ENCODE results near the gene DAND5. TPM values are rescaled to one million over a fixed set of nuclear protein-coding genes. Genes with fewer than 3 reads are reported as not detected.

Gene DAND5, protein sequence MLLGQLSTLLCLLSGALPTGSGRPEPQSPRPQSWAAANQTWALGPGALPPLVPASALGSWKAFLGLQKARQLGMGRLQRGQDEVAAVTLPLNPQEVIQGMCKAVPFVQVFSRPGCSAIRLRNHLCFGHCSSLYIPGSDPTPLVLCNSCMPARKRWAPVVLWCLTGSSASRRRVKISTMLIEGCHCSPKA
- total RNA-seq: 9.1 TPM
- long read RNA-seq, transcript DAND5-201 (2 exons, 1,877 nt): major isoform, 17 of 18 reads
- long read RNA-seq, partial matches to known transcripts: 1 of 18 reads
- long read RNA-seq, other reads (novel, unspliced or antisense): 0 of 18 reads

DNA sequence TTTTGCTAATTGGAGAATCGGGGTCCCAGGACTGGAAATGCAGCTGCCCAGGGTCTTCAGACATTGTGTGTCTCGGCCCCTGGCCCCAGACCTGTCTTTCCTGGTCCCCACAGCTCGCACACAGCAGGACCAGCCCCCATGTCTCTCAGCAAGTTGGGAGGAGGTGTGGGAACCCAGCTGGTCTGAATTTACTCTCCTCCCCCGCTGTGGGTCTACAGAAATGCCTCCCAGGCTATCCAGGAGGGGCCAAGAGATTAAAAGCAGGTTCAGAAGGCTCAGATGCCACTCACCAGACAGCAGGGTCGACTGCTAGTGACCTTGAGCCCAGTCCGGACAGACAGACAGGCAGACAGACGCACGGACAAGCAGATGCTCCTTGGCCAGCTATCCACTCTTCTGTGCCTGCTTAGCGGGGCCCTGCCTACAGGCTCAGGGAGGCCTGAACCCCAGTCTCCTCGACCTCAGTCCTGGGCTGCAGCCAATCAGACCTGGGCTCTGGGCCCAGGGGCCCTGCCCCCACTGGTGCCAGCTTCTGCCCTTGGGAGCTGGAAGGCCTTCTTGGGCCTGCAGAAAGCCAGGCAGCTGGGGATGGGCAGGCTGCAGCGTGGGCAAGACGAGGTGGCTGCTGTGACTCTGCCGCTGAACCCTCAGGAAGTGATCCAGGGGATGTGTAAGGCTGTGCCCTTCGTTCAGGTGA is at the start of gene DAND5:
DAND5 (plus strand) TSS at position 285 of the 697 bp plus-strand sequence; CDS start at position 370, 85 bp downstream.
- ATAC-seq (ENCODE audit: poor library complexity): peak; percentile 61
- DNase-seq: peak; percentile 69

DNA sequence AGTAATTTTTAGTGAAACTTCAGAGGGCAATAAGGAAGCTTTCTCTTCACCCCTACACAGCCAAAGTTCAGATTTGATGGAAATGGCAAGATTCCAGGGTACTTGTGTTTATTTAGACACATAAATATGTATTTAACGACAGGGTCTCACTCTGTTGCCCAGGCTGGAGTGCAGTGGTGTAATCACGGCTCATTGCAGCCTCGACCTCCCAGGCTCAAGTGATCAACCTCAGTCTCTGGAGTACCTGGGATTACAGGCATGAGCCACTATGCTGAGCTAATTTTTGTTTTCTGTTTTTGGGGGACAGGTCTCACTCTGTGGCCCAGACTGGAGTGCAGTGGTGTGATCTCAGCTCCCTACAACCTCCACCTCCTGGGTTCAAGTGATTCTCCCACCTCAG is 48.3 kb upstream of the DAND5 start:
- no peak for DNase-seq
- ATAC-seq (ENCODE audit: poor library complexity): no peak
- intact Hi-C loops (cut with DNase I): no loop called here

More for the DNA sequence above, at the start of gene DAND5:
- intact Hi-C loops (cut with DNase I): no loop called here

GRCh38 chr19:12922959-12923358 is 46.4 kb upstream of the DAND5 start:
- no peak for ATAC-seq (ENCODE audit: poor library complexity)
- intact Hi-C loops (cut with DNase I): no loop called here
- DNase-seq: no peak

- intact Hi-C loops (cut with DNase I): no loop called here
- ATAC-seq (ENCODE audit: poor library complexity) (no peak), DNase-seq (no peak)
Observed at GRCh38 chr19:12924621-12925310, 44.6 kb upstream of the DAND5 start.

DNA sequence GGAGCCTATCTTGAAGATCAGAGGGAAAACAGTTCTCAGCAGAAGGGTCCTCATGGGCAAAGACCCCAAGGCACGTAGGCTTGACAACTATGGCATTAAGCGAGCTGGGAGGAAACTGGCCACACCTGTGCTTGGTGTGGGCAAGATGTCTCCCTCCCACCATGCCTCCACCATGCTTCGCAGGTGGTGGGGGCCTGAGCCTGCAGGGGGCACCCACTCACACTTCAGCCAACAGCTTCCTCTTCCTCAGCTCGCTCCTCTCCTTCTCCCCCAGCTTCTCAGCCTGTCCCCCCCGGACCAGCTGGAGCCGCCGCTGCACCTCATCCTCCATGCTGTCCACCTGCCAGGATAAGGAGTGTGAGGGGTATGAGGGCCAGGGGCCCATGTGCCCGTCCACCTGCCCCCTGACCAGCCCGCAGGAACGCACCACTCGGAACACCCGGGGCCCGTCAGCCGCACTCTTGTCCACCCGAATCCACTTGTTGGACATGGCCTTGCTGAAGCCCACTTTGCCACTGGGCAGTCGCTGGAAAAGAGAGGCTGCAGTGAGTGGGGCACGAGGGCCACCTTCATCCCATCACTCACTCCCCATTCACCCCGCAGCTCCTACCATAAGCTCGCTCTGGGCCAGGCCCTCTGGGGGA is 39.3 kb upstream of the DAND5 start:
- intact Hi-C loops (cut with DNase I): no loop called here
- DNase-seq: no peak
- no peak for ATAC-seq (ENCODE audit: poor library complexity)

DNA sequence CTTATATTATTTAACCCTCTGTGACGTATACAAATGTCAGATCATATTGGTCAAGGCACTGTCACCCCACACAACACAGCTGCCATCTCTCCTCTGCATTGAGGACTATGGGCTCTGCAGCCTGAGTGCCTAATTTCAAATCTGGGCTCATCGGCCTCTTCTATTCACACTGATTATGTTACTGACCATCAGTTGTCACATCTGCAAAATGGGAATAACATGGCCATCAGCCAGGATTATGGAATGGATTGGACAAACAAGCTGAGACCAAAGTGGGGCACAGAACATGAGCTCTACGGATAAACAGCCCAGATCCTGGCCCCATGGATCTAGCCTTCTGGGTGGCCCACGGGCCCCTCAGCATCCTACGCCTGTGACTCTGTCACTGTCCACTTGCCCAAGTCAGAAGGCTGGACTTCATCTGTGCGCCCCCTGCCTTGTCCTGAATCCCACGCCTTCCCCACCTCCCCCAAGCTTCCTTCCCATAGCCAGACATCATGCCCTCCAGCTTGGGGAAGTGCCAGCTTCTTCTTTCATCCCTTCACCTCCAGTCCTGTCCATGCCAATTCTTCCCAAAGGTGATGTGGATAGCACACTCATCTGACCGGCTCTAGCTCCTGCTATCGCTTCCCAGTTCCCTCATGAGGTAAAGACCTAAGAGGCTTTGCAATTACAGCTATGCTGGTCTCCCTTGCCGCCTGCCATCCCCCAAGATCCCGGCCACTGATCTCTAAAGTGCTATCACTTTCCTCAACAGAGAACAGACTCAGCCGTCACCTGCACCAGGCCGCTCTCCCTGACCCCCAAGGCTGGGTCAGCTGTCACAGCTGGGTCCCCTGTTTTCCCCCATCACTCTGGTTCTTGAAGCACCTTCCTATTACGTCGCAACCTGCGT is 36.7 kb upstream of the DAND5 start:
- DNase-seq (no peak), ATAC-seq (ENCODE audit: poor library complexity) (no peak)
- intact Hi-C loops (cut with DNase I): no loop called here

GRCh38 chr19:12933287-12934072 is 35.9 kb upstream of the DAND5 start, which contains the start of gene FARSA:
FARSA (minus strand) TSS chr19:12933711; CDS start chr19:12933696, 15 bp downstream.
- DNase-seq (peak; percentile 94), ATAC-seq (ENCODE audit: poor library complexity) (peak; percentile 85)
- intact Hi-C loops (cut with DNase I): no loop called here

GRCh38 chr19:12935071-12935470 is 34.3 kb upstream of the DAND5 start:
- ATAC-seq (ENCODE audit: poor library complexity) (no peak), DNase-seq (no peak)
- intact Hi-C loops (cut with DNase I): no loop called here

GRCh38 chr19:12936582-12936981 is 32.8 kb upstream of the DAND5 start:
- DNase-seq: no peak
- no peak for ATAC-seq (ENCODE audit: poor library complexity)
- intact Hi-C loops (cut with DNase I): no loop called here

DNA sequence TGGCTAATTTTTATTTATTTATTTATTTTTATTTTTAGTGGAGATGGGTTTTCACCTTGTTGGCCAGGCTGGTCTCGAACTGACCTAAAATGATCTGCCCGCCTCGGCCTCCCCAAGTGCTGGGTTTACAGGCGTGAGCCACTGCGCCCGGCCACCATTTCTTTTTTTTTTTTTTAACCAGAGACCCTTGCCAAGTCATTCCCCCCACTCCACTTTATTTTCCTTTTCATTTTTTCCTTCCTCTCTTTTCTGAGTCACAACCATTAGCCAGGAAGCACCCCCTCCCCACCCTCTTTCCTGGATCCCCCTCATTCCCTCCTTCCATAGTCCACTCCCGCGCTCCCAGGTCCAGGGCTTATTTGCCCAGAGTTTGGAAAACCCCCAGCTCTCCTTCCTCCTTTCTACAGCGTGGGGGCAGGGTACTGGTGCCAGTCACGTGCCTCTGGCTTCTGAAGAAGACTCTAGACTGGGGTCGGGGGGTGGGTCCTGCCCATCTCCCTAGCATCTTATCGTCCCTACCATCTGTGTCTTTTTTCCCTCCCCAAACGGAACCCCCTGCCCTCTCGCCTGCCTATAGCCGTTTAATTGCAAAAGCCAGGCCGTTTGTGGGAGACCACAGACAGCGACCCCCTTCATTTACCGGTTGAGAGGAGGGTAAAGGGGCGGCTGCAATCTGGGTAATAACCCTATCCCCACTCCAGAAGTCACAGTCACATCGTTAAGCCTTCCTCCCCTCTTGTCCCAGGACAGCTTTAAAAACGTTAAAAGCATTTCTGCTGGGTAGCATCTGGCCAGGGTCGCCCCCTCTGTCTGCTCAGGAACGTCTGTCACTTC is 32.1 kb upstream of the DAND5 start:
- no peak for ATAC-seq (ENCODE audit: poor library complexity)

DNA sequence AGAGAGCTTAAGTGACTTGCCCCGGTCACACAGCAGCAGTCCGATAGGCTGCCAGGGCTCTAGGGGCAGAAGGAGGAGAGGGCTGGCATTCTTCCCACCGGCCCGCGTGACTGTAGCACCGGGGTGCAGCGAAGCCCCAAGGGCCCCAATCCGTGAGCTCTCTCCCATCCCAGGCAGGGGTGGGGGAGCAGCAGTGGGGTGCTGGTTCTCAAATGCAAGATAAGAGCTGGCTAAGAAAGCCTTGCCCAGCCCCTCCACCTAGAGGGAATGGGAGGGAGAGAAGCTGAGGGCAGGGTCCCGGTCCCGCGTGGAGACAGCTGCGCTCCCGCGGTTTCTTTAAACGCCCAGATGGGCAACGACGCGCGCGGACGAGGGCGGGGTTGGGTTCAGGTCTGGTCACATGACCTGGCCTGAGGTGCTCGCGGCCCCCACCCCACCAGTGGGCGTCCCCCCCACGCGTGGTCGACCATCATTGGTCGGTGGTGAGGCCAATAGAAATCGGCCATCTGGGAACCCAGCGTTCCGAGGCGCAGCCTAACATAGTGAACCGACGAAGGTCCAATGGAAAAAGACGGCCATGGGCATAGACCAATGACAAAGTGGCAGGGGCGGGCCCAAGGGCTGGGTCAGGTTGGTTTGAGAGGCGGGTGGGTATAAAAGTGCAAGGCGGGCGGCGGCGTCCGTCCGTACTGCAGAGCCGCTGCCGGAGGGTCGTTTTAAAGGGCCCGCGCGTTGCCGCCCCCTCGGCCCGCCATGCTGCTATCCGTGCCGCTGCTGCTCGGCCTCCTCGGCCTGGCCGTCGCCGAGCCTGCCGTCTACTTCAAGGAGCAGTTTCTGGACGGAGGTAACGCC is 31.2 kb upstream of the DAND5 start, which contains the start of gene CALR:
CALR (plus strand) TSS at position 683 of the 852 bp plus-strand sequence; CDS start at position 754, 71 bp downstream.
- DNase-seq: peak; percentile 100
- ATAC-seq (ENCODE audit: poor library complexity): peak; percentile 91
- intact Hi-C loops (cut with DNase I): no loop called here

More for the DNA sequence above, 32.1 kb upstream of the DAND5 start:
- intact Hi-C loops (cut with DNase I): no loop called here
- no peak for DNase-seq

DNA sequence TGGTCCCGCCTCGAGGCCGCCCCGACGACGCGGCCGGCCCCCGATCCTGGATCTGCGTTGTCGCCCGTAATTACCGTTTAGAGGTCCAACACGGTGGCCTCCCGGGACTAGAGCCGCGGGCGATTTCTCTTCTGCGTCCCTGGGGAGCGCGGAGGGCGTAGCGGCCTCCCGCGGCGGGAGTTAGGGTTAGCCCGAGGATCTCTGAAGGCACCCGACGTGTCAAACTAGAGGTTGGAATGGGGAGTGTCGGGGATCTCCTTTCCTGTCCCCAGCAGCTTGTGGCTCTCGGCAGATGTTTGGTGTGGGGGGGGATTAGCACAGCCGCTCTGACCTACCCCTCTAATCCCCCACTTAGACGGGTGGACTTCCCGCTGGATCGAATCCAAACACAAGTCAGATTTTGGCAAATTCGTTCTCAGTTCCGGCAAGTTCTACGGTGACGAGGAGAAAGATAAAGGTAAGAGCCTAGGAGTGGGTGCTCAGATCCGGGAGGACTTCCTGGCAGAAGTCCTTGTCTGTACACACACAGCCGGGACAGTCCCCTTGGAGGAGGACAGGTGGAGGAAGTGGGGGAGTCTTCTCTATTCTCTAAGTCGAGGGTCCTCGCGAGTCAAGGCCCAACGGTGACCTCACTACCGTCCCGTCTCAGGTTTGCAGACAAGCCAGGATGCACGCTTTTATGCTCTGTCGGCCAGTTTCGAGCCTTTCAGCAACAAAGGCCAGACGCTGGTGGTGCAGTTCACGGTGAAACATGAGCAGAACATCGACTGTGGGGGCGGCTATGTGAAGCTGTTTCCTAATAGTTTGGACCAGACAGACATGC is 30.4 kb upstream of the DAND5 start:
- no peak for DNase-seq
- intact Hi-C loops (cut with DNase I): no loop called here
- ATAC-seq (ENCODE audit: poor library complexity): peak; percentile 11

DNA sequence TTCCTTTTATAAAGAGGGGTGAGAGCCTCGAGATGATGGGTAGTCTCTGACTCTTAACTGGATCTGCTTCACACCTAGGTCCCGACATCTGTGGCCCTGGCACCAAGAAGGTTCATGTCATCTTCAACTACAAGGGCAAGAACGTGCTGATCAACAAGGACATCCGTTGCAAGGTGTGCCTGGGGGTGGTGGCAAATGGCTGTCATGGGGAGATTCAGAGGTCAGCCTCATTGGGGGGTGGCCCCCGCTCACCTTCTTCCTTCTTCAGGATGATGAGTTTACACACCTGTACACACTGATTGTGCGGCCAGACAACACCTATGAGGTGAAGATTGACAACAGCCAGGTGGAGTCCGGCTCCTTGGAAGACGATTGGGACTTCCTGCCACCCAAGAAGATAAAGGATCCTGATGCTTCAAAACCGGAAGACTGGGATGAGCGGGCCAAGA is 29.4 kb upstream of the DAND5 start:
- intact Hi-C loops (cut with DNase I): no loop called here
- DNase-seq (no peak), ATAC-seq (ENCODE audit: poor library complexity) (no peak)

DNA sequence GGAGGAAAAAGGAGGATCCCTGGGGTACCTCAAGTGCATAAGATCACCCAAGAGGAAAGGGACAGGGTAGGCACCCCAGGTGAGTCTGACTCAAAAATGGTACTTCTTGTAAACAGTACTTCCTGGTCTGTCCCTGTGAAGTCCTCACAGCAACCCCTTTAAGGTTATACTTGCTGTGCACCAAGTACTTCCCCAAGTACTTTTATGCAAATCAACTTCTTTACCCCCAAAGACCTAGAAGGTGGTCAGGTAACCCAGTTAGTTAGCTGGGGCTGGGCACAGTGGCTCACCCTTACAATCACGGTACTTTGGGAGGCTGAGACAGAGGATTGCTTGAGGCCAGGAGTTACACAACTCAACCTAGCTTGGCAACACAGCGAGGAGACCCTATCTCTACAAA is 28.5 kb upstream of the DAND5 start:
- ATAC-seq (ENCODE audit: poor library complexity) (no peak), DNase-seq (no peak)
- intact Hi-C loops (cut with DNase I): no loop called here

Measured in Right ventricle myocardium superior (tissue), 1 donor.